ENCODE results near the gene CNOT8. TPM values are rescaled to one million over a fixed set of nuclear protein-coding genes. Genes with fewer than 3 reads are reported as not detected.

CNOT8 gene
- total RNA-seq = 10 to 100 TPM; 34.0 to 51.0 (median 40.5) TPM
- 10 to 100 TPM; 35.4 to 40.7 TPM for polyA plus RNA-seq
- long read RNA-seq, donor 1, transcript CNOT8-214 (6 exons, 923 nt) = minor isoform, 16 of 161 reads
- long read RNA-seq, donor 1, transcript CNOT8-202 (7 exons, 2,604 nt) = minor isoform, 21 of 161 reads
- long read RNA-seq, donor 1, transcript CNOT8-204 (8 exons, 2,708 nt) = minor isoform, 10 of 161 reads
- long read RNA-seq, donor 1, transcript CNOT8-201 (7 exons, 2,528 nt) = major isoform, 78 of 161 reads
- long read RNA-seq, donor 1, partial matches to known transcripts = 12 of 161 reads
- long read RNA-seq, donor 1, other reads (novel, unspliced or antisense) = 21 of 161 reads
- long read RNA-seq, donor 2, transcript CNOT8-201 (7 exons, 2,528 nt) = major isoform, 10 of 15 reads
- long read RNA-seq, donor 2, partial matches to known transcripts = 0 of 15 reads
- long read RNA-seq, donor 2, other reads (novel, unspliced or antisense) = 0 of 15 reads
- long read RNA-seq, donor 3, transcript CNOT8-214 (6 exons, 923 nt) = minor isoform, 10 of 111 reads
- long read RNA-seq, donor 3, transcript CNOT8-201 (7 exons, 2,528 nt) = major isoform, 46 of 111 reads
- long read RNA-seq, donor 3, transcript CNOT8-204 (8 exons, 2,708 nt) = minor isoform, 11 of 111 reads
- long read RNA-seq, donor 3, transcript CNOT8-202 (7 exons, 2,604 nt) = minor isoform, 21 of 111 reads
- long read RNA-seq, donor 3, partial matches to known transcripts = 5 of 111 reads
- long read RNA-seq, donor 3, other reads (novel, unspliced or antisense) = 14 of 111 reads

DNA sequence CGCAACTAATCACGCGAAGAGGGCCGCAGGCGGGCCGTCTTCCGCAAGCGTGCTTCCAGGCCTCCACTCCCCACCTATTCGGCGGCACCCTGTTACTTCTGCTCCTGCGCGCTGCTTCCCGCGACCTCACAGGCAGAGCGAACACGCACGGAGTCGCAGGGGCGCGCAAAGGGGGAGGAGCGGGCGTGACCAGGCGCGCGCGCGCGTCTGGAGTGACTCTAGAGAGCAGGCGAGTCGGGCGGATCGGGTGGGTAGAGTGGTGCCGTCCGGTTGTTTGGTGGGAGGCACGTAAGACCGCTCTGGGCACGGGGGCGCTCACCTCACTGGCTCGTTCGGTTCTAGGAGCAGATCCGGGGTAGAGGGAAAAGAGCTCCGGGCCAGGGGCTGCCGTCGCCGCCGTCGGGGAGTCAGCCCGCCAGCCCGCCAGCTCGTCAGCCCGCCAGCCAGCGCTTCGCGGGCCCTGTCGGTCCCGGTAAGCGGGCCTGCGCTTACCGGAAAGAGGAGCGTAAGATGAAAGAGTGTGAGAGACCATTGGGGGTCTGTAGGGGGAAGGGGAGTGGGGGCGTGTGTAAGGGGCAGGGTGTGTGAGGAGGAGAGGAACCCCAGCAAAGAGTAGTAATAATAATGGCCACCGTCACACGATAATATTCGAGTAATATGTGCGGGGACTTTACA is at the start of gene CNOT8:
Gene CNOT8 (plus strand): TSS at position 331 of the 675 bp plus-strand sequence. CDS start 4,652 bp downstream, outside the sequence.
- Histone ChIP-seq H3K4me3 (peak within 1 kb of the TSS; percentile 63), H3K27ac (peak within 1 kb of the TSS; percentile 94 to 99), H3K9me3 (no peaks in the 10 kb centered on the region), H3K27me3 (no peaks in the 10 kb centered on the region), H3K4me1 (ENCODE audit: insufficient read depth) (peaks cover 11% of the 10 kb centered on the region), H3K36me3 (no peaks in the 10 kb centered on the region)
- TF ChIP-seq, protein P1, sequence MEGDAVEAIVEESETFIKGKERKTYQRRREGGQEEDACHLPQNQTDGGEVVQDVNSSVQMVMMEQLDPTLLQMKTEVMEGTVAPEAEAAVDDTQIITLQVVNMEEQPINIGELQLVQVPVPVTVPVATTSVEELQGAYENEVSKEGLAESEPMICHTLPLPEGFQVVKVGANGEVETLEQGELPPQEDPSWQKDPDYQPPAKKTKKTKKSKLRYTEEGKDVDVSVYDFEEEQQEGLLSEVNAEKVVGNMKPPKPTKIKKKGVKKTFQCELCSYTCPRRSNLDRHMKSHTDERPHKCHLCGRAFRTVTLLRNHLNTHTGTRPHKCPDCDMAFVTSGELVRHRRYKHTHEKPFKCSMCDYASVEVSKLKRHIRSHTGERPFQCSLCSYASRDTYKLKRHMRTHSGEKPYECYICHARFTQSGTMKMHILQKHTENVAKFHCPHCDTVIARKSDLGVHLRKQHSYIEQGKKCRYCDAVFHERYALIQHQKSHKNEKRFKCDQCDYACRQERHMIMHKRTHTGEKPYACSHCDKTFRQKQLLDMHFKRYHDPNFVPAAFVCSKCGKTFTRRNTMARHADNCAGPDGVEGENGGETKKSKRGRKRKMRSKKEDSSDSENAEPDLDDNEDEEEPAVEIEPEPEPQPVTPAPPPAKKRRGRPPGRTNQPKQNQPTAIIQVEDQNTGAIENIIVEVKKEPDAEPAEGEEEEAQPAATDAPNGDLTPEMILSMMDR (IDR thresholded peaks at IDR 0.05) = peak in 1 of 3 donors; percentile 28
- no peak for TF ChIP-seq EP300 (IDR thresholded peaks at IDR 0.05)
- TF ChIP-seq POLR2A (IDR thresholded peaks at IDR 0.05) = peak; percentile 91
- peak; percentile 98 to 99 (median 99) for DNase-seq
- WGBS, 3 donors = 0 to 1% (median 0%) methylated on average over 61 to 65 of the region's 65 CpGs
- intact Hi-C loops (cut with DNase I) = loop anchor here (5.0 to 10.0 kb wide), 2 partner anchors 101 to 104 kb away; partner anchors contain the start of gene LARP1 (in 4 of the 4)

DNA sequence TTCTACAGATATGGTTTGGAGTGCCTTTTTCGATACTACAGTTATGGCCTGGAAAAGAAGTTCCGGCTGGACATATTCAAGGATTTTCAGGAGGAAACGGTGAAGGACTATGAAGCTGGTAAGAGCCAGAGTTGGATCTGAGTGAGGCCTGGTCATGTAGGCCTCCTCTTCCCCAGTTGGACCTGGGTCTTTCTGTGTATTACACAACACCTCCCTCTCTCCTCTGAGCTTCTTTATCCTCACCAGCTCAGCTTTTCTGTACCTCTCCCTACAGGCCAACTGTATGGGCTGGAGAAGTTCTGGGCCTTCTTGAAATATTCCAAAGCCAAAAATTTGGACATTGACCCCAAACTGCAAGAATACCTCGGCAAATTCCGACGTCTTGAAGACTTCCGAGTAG is 47.2 kb upstream of the CNOT8 start:
- WGBS, 3 donors = 76 to 83% (median 79%) methylated on average over 7 of the region's 7 CpGs
- H3K9me3 ChIP-seq = no peaks in the 10 kb centered on the region
- intact Hi-C loops (cut with DNase I) = loop anchor here (2.0 to 10.0 kb wide), 4 partner anchors 146 to 164 kb away; no protein-coding TSS in a partner anchor

DNA sequence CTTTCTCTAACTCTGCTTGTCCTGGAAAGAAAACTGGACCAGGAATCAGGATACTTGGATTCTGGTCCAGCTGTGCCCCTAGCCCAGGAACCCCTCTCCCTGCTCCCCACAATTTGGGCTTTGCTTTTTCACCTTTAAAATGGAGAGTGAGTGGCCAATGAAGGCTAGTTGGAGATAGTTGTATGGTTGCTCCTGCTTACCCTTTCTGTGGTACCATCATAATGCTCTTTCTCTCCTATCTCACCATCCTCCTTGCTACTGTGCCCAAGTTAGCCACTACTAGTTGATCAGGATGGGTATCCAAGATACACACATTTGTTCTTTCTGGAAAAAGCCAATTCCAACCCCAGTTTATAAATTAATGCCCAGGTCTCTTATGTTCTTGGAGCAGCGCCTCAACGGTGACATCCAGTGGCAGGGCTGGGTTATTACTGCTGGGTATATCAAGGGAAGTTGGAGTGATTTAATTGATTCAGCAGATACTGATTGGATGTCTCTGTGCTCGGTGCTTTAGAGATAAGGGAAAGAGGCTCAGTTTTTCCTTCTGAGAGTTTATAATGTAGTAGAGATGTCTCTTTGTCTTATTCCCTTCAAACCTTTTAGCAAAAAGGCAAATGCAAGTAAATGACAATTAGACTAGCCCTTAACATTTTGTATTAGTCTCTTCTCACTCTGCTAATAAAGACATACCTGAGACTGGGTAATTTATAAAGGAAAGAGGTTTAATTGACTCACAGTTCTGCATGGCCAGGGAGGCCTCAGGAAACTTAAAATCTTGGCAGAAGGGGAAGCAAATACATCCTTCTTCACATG is 46.6 kb upstream of the CNOT8 start:
- TF ChIP-seq, protein P1 (IDR thresholded peaks at IDR 0.05) = peak; percentile 49 to 76 (median 57)
- no peak for TF ChIP-seq POLR2A (IDR thresholded peaks at IDR 0.05)
- Histone ChIP-seq H3K36me3 (no peaks in the 10 kb centered on the region), H3K27ac (no peak overlapping the region)

More for the DNA sequence above, 47.2 kb upstream of the CNOT8 start:
- Histone ChIP-seq H3K4me3 (no peak overlapping the region), H3K4me1 (ENCODE audit: insufficient read depth) (no peaks in the 10 kb centered on the region), H3K36me3 (no peaks in the 10 kb centered on the region), H3K27me3 (no peaks in the 10 kb centered on the region), H3K27ac (no peak overlapping the region)
- no peak for DNase-seq
- TF ChIP-seq, protein P1 (IDR thresholded peaks at IDR 0.05) = no peak
- TF ChIP-seq EP300 (IDR thresholded peaks at IDR 0.05) = no peak
- no peak for TF ChIP-seq POLR2A (IDR thresholded peaks at IDR 0.05)

More for the DNA sequence above, 46.6 kb upstream of the CNOT8 start:
- peak; percentile 35 to 65 (median 51) for DNase-seq
- Histone ChIP-seq H3K9me3 (no peaks in the 10 kb centered on the region), H3K27me3 (no peaks in the 10 kb centered on the region), H3K4me1 (ENCODE audit: insufficient read depth) (no peaks in the 10 kb centered on the region), H3K4me3 (no peak overlapping the region)
- 43 to 51% (median 46%) methylated on average over 3 of the region's 3 CpGs for WGBS, 3 donors
- intact Hi-C loops (cut with DNase I) = loop anchor here (2.0 to 10.0 kb wide), 4 partner anchors 147 to 165 kb away; no protein-coding TSS in a partner anchor

Data from ovary (tissue), 10 donors.